Epithelial cell of proximal tubule (primary cell): ENCODE results near the gene RAD51B. TPM values are rescaled to one million over a fixed set of nuclear protein-coding genes. Genes with fewer than 3 reads are reported as not detected.
"Not testable (repeated sequence)": the region's sequence is repeated elsewhere in the genome, so short reads cannot be mapped to it uniquely, and the experiment has no call there.

ENCODE experiments used
- DNase-seq: peaks from one replicate; pipeline ENCODE4 v3.0.0-alpha.2; 2011; ENCODE audit warnings: low read depth
- H3K4me3 ChIP-seq: 2 replicates; pipeline ENCODE4 v1.5.1; 2011; ENCODE audit warnings: low read depth, mild to moderate bottlenecking, low read length
- total RNA-seq: library from RNA; depleted of rRNA; stranded (reverse); fragments of >200 nt; gene quantifications from 2 replicates; pipeline ENCODE4 v1.2.3, GENCODE V29; 2015
- TF ChIP-seq, protein P1 (sequence below): conservative IDR thresholded peaks from 2 replicates; pipeline ENCODE4 v1.5.1; 2012; ENCODE audit warnings: low read depth, mild to moderate bottlenecking, low read length

The RAD51B gene
- total RNA-seq, 1 donor from 2014 or later, result 6.3 TPM

DNA sequence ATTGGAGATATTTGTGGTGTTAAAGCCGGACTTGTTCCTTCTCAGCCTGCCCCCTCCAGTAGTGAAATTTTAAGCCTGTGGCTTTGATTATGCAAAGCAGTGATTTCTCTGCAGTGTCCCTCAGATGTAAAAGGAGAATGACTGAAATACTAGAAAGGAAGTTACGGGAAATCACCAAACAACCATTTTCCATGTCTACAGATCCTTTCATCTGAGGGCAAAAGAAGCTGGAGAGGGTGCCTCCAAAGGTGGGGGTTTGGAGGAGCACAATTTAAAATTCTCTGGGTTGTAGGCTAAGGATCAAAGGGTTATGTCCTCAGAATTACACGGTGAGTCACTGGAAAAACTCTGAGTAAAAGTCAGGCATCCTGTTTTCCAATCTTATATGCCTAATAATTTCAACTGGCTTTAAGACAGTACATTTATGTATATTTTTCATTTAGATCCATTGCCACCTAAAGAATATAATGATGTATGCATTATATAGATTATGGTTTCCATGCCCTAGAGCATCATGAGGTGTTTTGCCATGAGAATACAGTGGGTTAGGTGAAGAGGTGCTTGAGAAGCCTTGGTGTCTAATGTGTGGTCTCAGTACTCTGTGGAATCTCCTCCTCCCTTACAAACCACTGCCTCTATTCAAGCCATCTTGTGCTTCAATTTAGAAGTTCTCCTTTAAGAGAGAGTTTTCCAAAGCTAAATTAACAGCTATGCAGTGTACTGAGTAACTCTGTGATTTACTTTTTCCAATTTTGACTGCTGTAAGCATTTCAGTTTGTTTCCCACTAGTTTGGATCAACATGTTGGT is 362.1 kb downstream of the RAD51B start:
- DNase-seq, result peak; percentile 59
- no peak overlapping the region for H3K4me3 ChIP-seq
- TF ChIP-seq, protein P1, sequence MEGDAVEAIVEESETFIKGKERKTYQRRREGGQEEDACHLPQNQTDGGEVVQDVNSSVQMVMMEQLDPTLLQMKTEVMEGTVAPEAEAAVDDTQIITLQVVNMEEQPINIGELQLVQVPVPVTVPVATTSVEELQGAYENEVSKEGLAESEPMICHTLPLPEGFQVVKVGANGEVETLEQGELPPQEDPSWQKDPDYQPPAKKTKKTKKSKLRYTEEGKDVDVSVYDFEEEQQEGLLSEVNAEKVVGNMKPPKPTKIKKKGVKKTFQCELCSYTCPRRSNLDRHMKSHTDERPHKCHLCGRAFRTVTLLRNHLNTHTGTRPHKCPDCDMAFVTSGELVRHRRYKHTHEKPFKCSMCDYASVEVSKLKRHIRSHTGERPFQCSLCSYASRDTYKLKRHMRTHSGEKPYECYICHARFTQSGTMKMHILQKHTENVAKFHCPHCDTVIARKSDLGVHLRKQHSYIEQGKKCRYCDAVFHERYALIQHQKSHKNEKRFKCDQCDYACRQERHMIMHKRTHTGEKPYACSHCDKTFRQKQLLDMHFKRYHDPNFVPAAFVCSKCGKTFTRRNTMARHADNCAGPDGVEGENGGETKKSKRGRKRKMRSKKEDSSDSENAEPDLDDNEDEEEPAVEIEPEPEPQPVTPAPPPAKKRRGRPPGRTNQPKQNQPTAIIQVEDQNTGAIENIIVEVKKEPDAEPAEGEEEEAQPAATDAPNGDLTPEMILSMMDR, result no peak

DNA sequence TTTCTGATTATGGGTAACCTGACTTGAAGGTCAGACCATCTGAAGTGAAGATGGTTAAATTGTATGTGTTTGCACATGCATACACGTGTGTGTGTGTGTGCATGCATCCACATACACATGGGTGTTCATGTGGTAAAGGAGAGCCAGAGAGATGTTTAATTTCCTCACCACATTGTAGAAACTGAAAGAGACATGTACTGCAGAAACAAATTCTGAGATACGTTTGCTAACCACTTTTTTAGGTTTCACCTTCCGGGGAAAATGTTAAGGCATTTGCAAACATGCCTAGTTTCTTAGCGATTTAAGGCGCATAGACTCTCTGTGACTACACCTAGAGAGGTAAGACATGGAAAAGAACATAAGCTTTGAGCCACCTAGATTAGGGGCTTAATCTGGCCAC is 362.9 kb downstream of the RAD51B start:
- DNase-seq, result no peak
- TF ChIP-seq, protein P1, result no peak
- H3K4me3 ChIP-seq, result no peak overlapping the region

DNA sequence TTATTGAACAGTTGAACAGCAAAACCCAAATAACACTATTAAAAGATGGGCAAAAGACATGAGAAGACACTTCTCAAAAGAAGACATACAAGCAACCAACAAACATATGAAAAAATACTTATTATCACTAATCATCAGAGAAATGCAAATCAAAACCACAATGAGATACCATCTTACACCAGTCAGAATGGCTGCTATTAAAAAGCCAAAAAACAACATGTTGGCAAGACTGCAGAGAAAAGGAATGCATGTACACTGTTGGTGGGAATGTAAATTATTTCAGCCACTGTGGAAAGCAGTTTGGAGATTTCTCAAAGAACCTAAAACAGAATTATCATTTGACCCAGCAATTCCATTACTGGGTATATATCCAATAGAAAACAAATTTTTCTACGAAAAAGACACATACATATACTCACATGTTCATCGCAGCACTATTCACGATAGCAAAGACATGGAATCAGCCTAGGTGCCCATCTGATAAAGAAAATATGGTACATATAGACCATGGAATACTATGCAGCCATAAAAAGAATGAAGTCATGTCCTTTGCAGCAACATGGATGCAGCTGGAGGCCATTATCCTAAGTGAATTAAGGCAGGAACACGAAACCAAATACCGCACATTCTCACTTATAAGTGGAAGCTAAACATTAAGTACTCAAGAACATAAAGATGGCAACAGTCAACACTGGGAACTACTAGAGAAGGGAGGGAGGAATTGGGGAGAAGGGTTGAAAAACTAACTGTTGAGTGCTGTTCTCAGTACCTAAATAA is 367.1 kb downstream of the RAD51B start:
- H3K4me3 ChIP-seq, DNase-seq: not testable (repeated sequence)

DNA sequence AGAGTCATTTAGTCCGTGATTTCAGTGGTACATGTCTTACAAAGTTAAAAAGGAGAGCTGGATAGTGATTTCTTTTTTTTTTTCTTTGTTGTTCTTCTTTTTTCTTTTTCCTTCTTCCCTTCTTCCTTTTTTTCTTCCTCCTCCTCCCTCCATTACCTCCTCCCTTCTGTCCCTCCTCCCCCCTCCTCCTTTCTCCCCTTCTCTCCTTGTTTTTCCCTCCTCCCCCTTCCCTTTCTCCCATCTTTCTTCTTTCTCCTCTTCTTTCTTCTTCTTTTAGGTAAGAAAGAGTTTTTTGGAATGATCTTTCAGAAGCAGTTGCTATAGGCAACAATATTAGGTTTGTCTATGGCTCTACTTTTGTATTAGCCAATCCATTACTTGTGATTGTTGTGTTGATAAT is 368.6 kb downstream of the RAD51B start:
- no peak for DNase-seq
- no peak overlapping the region for H3K4me3 ChIP-seq

DNA sequence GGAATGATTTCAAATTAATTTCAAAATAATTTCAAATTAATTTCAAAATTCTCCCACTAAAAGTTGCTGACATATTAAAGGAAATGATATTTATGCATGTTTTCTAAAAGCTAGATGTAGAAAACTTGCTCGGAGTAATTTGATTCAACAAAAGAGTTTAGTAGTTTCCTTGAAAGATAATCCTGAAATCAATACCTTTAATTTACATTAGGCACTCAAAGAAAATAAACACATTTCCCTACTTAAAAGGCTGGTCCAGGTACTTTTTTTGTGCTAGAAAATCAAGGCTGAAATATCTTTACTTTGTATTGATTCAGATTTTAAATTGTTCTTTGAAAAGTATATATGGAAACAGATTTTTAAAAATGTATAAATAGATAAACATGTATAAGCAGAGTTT is 370.5 kb downstream of the RAD51B start:
- H3K4me3 ChIP-seq, result no peak overlapping the region
- TF ChIP-seq, protein P1, result no peak
- no peak for DNase-seq

More for the DNA sequence above, 368.6 kb downstream of the RAD51B start:
- TF ChIP-seq, protein P1, result no peak

DNA sequence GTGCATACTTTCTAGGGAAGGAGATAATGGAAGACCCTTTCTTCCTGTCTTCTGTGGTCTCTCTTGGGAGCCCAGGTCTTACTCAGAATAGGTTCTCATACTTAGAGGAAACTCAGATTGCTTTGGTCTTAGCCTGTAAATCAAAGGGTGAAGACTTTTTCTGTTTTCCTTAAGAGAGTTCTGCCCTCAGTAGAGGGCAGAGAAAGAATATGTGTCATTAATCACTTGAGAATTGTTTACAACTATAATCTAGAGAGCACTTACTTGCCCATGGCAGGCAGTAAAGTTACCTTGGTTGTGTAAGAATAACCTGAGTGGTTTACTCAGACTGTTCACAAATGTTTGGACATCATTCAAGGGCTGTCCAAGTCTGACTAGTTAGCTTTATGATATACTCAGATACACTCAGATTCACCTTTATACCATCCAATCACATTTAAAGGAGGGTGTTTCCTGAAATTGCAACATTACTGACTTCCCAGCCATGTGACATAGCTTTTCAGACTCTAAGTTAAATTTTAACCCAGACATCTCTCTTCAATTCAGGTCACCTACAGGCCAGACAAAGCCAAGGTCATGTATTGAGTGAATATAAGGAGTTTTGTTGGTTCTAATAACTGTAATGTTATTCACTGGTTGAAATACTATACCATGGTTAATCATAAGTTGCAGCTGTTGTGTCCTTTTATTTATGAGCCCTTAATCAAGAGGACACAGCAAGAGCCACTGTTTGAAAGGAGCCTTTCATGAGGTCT is 372.2 kb downstream of the RAD51B start:
- H3K4me3 ChIP-seq, result no peak overlapping the region
- TF ChIP-seq, protein P1, result no peak
- peak; percentile 99 for DNase-seq

DNA sequence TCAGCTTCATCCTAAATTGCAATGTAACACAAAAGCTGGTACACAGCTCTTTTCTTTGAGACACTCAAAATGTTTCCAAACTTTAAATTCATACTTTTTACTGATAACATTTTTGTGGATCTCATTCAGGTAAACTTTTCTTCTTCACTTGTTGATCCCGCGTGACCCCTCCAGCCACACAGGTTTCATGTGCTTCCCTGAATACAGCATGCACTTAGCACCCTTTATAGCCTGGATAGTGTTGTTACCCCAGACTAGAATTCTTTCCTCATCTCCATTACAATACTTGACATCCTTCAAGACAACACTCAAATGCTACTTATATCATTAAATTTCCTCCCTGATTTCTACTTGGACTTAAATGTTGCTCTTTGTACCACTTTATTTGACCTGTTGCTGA is 373.4 kb downstream of the RAD51B start:
- DNase-seq, result no peak

More for the DNA sequence above, 373.4 kb downstream of the RAD51B start:
- H3K4me3 ChIP-seq, result no peak overlapping the region
- TF ChIP-seq, protein P1, result no peak
